GM23338 (cell line): ENCODE data around the gene MOB3B. TPM values are rescaled to one million over a fixed set of nuclear protein-coding genes. Genes with fewer than 3 reads are reported as not detected.

Experiments
- ATAC-seq: fragments of 200-7000 bp; cut with Tn5 transposase; 3 replicates; pipeline ENCODE4 v1.9.1; 2020
- DNase-seq: peaks from one replicate; pipeline ENCODE4 v3.0.0-alpha.2; 2015; ENCODE audit warnings: low spot score
- H2AFZ ChIP-seq: fragments of 200-600 bp; sonication (generic); 2 replicates; pipeline ENCODE4 v1.8.0; 2016; ENCODE audit warnings: antibody characterized with exemption, mild to moderate bottlenecking, moderate library complexity
- H3F3A ChIP-seq: fragments of 200-600 bp; sonication (generic); replicated peaks from 2 replicates; pipeline ENCODE4 v1.8.0; 2017; ENCODE audit warnings: antibody characterized with exemption, mixed run types, low read depth
- H3K27ac ChIP-seq: fragments of 200-600 bp; sonication (generic); 2 replicates; pipeline ENCODE4 v1.6.1; 2016; ENCODE audit warnings: low read depth
- H3K27me3 ChIP-seq: fragments of 200-600 bp; sonication (generic); 2 replicates; pipeline ENCODE4 v1.8.0; 2016; ENCODE audit warnings: mild to moderate bottlenecking, mixed run types, moderate library complexity; ENCODE audit not compliant: insufficient read depth
- H3K36me3 ChIP-seq: fragments of 200-600 bp; sonication (generic); 2 replicates; pipeline ENCODE4 v1.8.0; 2016; ENCODE audit warnings: mild to moderate bottlenecking; ENCODE audit not compliant: insufficient read depth
- H3K4me1 ChIP-seq: fragments of 200-600 bp; sonication (generic); 2 replicates; pipeline ENCODE4 v1.8.0; 2016; ENCODE audit warnings: mild to moderate bottlenecking, moderate library complexity; ENCODE audit not compliant: insufficient read depth
- H3K4me2 ChIP-seq: fragments of 200-600 bp; sonication (generic); 2 replicates; pipeline ENCODE4 v1.7.1; 2017; ENCODE audit warnings: mixed run types
- H3K4me3 ChIP-seq: fragments of 200-600 bp; sonication (generic); 2 replicates; pipeline ENCODE4 v1.6.1; 2016; ENCODE audit warnings: mixed run types
- H3K79me2 ChIP-seq: fragments of 200-600 bp; sonication (generic); replicated peaks from 2 replicates; pipeline ENCODE4 v1.8.0; 2017; ENCODE audit warnings: mild to moderate bottlenecking; ENCODE audit not compliant: insufficient read depth
- H3K9me2 ChIP-seq: fragments of 200-600 bp; sonication (generic); 2 replicates; pipeline ENCODE4 v1.8.0; 2017; ENCODE audit not compliant: insufficient read depth
- H4K20me1 ChIP-seq: fragments of 200-600 bp; sonication (generic); replicated peaks from 2 replicates; pipeline ENCODE4 v1.8.0; 2017; ENCODE audit warnings: mild to moderate bottlenecking; ENCODE audit not compliant: insufficient read depth
- H3K27ac Mint-ChIP-seq: 2 replicates; pipeline ENCODE4 v1.8.0; 2020; ENCODE audit warnings: inconsistent platforms, mild to moderate bottlenecking, moderate library complexity, mixed read lengths
- H3K27me3 Mint-ChIP-seq: 3 replicates; pipeline ENCODE4 v1.8.0; 2022; ENCODE audit warnings: low read depth, mild to moderate bottlenecking, moderate library complexity, mixed read lengths, inconsistent platforms; ENCODE audit not compliant: insufficient read depth, poor library complexity
- H3K36me3 Mint-ChIP-seq: 3 replicates; pipeline ENCODE4 v1.8.0; 2021; ENCODE audit warnings: low read depth, mild to moderate bottlenecking, inconsistent platforms, moderate library complexity, mixed read lengths
- H3K4me1 Mint-ChIP-seq: 3 replicates; pipeline ENCODE4 v1.8.0; 2020; ENCODE audit warnings: mild to moderate bottlenecking, inconsistent platforms, mixed read lengths
- H3K4me3 Mint-ChIP-seq: 3 replicates; pipeline ENCODE4 v1.8.0; 2021; ENCODE audit warnings: moderate library complexity, mild to moderate bottlenecking, inconsistent platforms, mixed read lengths
- H3K9me3 Mint-ChIP-seq: 3 replicates; pipeline ENCODE4 v1.8.0; 2020; ENCODE audit warnings: moderate library complexity, mild to moderate bottlenecking, inconsistent platforms, mixed read lengths
- CREB1 ChIP-seq: fragments of 250-450 bp; sonication (Bioruptor Pico); IDR thresholded peaks from 2 replicates; pipeline ENCODE4 v1.5.0; 2020; ENCODE audit warnings: low read depth, mild to moderate bottlenecking, moderate library complexity
- EZH2phosphoT487 ChIP-seq: fragments of 200-600 bp; sonication (generic); IDR thresholded peaks from one replicate; pipeline ENCODE4 v1.8.1; 2018; ENCODE audit warnings: antibody characterized with exemption; ENCODE audit not compliant: unreplicated experiment
- NANOG ChIP-seq: IDR thresholded peaks from 2 replicates; pipeline ENCODE4 v1.6.1; 2016; ENCODE audit warnings: antibody characterized with exemption, borderline replicate concordance
- POLR2AphosphoS5 ChIP-seq: IDR thresholded peaks from 2 replicates; pipeline ENCODE4 v1.6.1; 2016; ENCODE audit warnings: antibody characterized with exemption, low read depth
- ZNF114 ChIP-seq: fragments of 250-450 bp; sonication (Bioruptor Pico); IDR thresholded peaks from 2 replicates; pipeline ENCODE4 v1.5.0; 2020; ENCODE audit warnings: mild to moderate bottlenecking, moderate library complexity
- ZNF462 ChIP-seq: fragments of 250-450 bp; sonication (Bioruptor Pico); IDR thresholded peaks from 2 replicates; pipeline ENCODE4 v1.5.0; 2020; ENCODE audit warnings: mild to moderate bottlenecking, moderate library complexity
- polyA plus RNA-seq: library from polyadenylated mRNA; unstranded; fragments of >200 nt; fragmentation: Nextera tagmentation; extraction: Ambion mirVana; gene quantifications from 2 replicates; pipeline ENCODE4 v1.2.1, GENCODE V29; 2016
- total RNA-seq: library from RNA; depleted of rRNA; stranded (reverse); fragments of >200 nt; shearing (Covaris generic); gene quantifications from 2 replicates; pipeline ENCODE4 v1.2.3, GENCODE V29; 2014

The MOB3B gene
- total and polyA plus RNA-seq, 2 experiments from 2014 or later: 7.6 to 12.1 TPM

GRCh38 chr9:27308691-27309390 lies 220.8 kb downstream of the MOB3B start:
- Histone ChIP-seq H3K4me3 (no peak overlapping the region), H2AFZ (no peak overlapping the region), H3K27ac (no peak overlapping the region), H3K4me1 (peaks cover 28% of the 10 kb centered on the region), H4K20me1 (no peaks in the 10 kb centered on the region), H3F3A (no peaks in the 10 kb centered on the region), H3K9me2 (peaks cover 16% of the 10 kb centered on the region; the same call in 1 of the 2 replicates), H3K36me3 (no peaks in the 10 kb centered on the region), H3K79me2 (no peaks in the 10 kb centered on the region), H3K4me2 (0 out of 2 replicates have a peak overlapping the region, but pooled peaks have one; percentile 33), H3K27me3 (no peaks in the 10 kb centered on the region)
- H3K4me3 Mint-ChIP-seq: 0 out of 3 replicates have a peak overlapping the region, but pooled peaks have one; percentile 7
- TF ChIP-seq CREB1 (CRISPR knock-in tag) (0 out of 2 replicates have a peak, but pooled peaks have one; percentile 29), NANOG (no peak), ZNF114 (CRISPR knock-in tag) (0 out of 2 replicates have a peak, but pooled peaks have one; percentile 66), ZNF462 (CRISPR knock-in tag) (peak; percentile 97), POLR2AphosphoS5 (peak; percentile 48; the same call in 1 of the 2 replicates)
- no peak overlapping the region for H3K27ac Mint-ChIP-seq
- ATAC-seq: peak; percentile 98
- peaks cover 25% of the 10 kb centered on the region for H3K4me1 Mint-ChIP-seq
- DNase-seq: peak; percentile 68
- peaks cover 9% of the 10 kb centered on the region for H3K27me3 Mint-ChIP-seq
- peaks cover 27% of the 10 kb centered on the region for H3K36me3 Mint-ChIP-seq
- H3K9me3 Mint-ChIP-seq: peaks cover 25% of the 10 kb centered on the region

GRCh38 chr9:27304521-27304920 lies 225.1 kb downstream of the MOB3B start:
- H3K4me2 ChIP-seq: no peak overlapping the region
- H3K4me3 ChIP-seq: no peak overlapping the region
- H3K9me2 ChIP-seq: peaks cover 16% of the 10 kb centered on the region; the same call in 1 of the 2 replicates
- DNase-seq (no peak), ATAC-seq (no peak)
- no peaks in the 10 kb centered on the region for H3K36me3 ChIP-seq
- no peak overlapping the region for H3K27ac Mint-ChIP-seq
- peaks cover 25% of the 10 kb centered on the region for H3K9me3 Mint-ChIP-seq
- peaks cover 15% of the 10 kb centered on the region for H3K4me1 ChIP-seq
- H3K36me3 Mint-ChIP-seq: peaks cover 27% of the 10 kb centered on the region
- no peaks in the 10 kb centered on the region for H4K20me1 ChIP-seq
- H2AFZ ChIP-seq: no peak overlapping the region
- no peak overlapping the region for H3K4me3 Mint-ChIP-seq
- H3F3A ChIP-seq: no peaks in the 10 kb centered on the region
- no peaks in the 10 kb centered on the region for H3K27me3 ChIP-seq
- H3K27me3 Mint-ChIP-seq: peaks cover 10% of the 10 kb centered on the region
- H3K27ac ChIP-seq: no peak overlapping the region
- H3K4me1 Mint-ChIP-seq: peaks cover 14% of the 10 kb centered on the region
- H3K79me2 ChIP-seq: no peaks in the 10 kb centered on the region
- TF ChIP-seq EZH2phosphoT487: no peak
